Measurements from ENCODE around the gene ARID3A. TPM values are rescaled to one million over a fixed set of nuclear protein-coding genes. Genes with fewer than 3 reads are reported as not detected.

Gene ARID3A
- total and polyA plus RNA-seq, 2 of the 8 experiments (the other 6 are each of a cell fraction or from before 2014, with no cell fraction given) = 40.5 to 77.4 TPM

DNA sequence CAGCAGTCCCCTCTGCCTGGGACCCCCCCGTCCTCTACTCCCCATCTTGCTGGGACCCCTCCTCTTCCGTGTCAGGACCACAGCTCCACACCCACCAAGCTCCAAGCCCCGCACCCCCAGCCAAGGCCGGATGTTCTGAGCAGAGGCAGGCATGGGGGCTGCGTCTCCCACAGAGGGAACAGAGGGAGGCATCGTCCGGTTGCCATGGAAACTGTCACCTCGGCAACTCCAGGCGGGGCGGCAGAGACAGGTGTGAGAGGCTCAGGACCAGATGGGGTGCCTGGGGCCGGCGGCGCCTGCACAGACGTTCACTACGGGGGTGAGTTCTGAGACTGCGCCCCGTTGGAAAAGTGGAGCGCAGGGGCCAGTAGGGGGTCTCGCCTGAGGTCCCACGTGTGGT lies 27.2 kb upstream of the ARID3A start:
- 90% methylated on average over 18 of the region's 20 CpGs; no CpG with 5 or more reads in 1 of the 2 experiments for WGBS, 2 experiments (ENCODE audit: extremely low coverage in 1 of 2, insufficient coverage in 1 of 2, insufficient read length in 1 of 2, insufficient replicate concordance in 2 of 2, low coverage in 1 of 2, low lambda C conversion rate in 2 of 2, missing lambda C conversion rate in 1 of 2)
- FAIRE-seq (no peak), DNase-seq (ENCODE audit: low read depth in 1 of 2, low spot score in 2 of 2) (peak in 1 of 2 experiments; percentile 77)
- H2BK12ac ChIP-seq (ENCODE audit: low read depth, low read length) = no peak overlapping the region
- peaks cover 0 to 13% (median 2%) of the 10 kb centered on the region in 4 experiments; a peak in 2 of 8 replicates for H3K36me3 ChIP-seq (ENCODE audit: control insufficient read depth in 2 of 4, insufficient read depth in 4 of 4, low read length in 3 of 4)
- no peak overlapping the region for H3K14ac ChIP-seq (ENCODE audit: insufficient read length)
- H3K79me1 ChIP-seq (ENCODE audit: low read depth, low read length) = no peaks in the 10 kb centered on the region
- no peak overlapping the region for H3K4me2 ChIP-seq (ENCODE audit: insufficient read depth in 1 of 2, low read depth in 2 of 2, low read length in 2 of 2)
- no peaks in the 10 kb centered on the region for H3K27me3 ChIP-seq (replicated peaks in 1 of 4; ENCODE audit: control insufficient read depth in 3 of 4, extremely low read depth in 1 of 4, insufficient read depth in 3 of 4, low read length in 3 of 4)
- peaks cover 10 to 24% of the 10 kb centered on the region in 2 experiments for H4K20me1 ChIP-seq (replicated peaks in 1 of 2; ENCODE audit: control insufficient read depth in 1 of 2, insufficient read depth in 2 of 2, low read length in 2 of 2)
- no peak overlapping the region for H3K56ac ChIP-seq (replicated peaks; ENCODE audit: insufficient read length, low read depth, low read length)
- ChIA-PET CTCF (ENCODE audit: partially characterized antibody) (interaction anchor here (0.6 to 2.2 kb wide), 5 partner anchors 10 to 131 kb away, joined by 3 to 5 read pairs (median 3); no protein-coding TSS in a partner anchor), POLR2A (ENCODE audit: partially characterized antibody) (interaction anchor here (0.6 to 0.7 kb wide), 2 partner anchors 11 to 15 kb away, joined by 3 to 4 read pairs; no protein-coding TSS in a partner anchor)
- peaks cover 0 to 11% (median 5%) of the 10 kb centered on the region in 4 experiments; a peak in 5 of 7 replicates for H3K4me1 ChIP-seq (replicated peaks in 1 of 4; ENCODE audit: control insufficient read depth in 3 of 4, insufficient read depth in 4 of 4, low read length in 3 of 4)
- H3K23ac ChIP-seq (ENCODE audit: insufficient read length) = no peak overlapping the region
- H3K4me3 ChIP-seq (ENCODE audit: extremely low read depth in 1 of 4, insufficient read depth in 2 of 4, low read depth in 3 of 4, low read length in 4 of 4) = no peak overlapping the region
- H2AFZ ChIP-seq (ENCODE audit: low read length) = no peak overlapping the region
- H3K79me2 ChIP-seq (ENCODE audit: control insufficient read depth in 1 of 2, insufficient read depth in 2 of 2, low read length in 2 of 2) = no peaks in the 10 kb centered on the region; a peak in 1 of 4 replicates
- H3K9me3 ChIP-seq (ENCODE audit: insufficient read depth in 2 of 2, low read depth in 1 of 2, low read length in 1 of 2) = no peaks in the 10 kb centered on the region
- peaks cover 3% of the 10 kb centered on the region; the same call in 1 of the 2 replicates for H3K23me2 ChIP-seq (ENCODE audit: low read depth, low read length)
- no peak overlapping the region for H3K4ac ChIP-seq (replicated peaks; ENCODE audit: insufficient read length, low read depth, low read length)
- no peak overlapping the region for H3K18ac ChIP-seq (ENCODE audit: extremely low read depth, low read length)
- H2AK5ac ChIP-seq (ENCODE audit: low read depth, low read length) = no peak overlapping the region
- no peak overlapping the region for H3K9ac ChIP-seq (replicated peaks in 1 of 4; ENCODE audit: extremely low read depth in 1 of 4, low read depth in 3 of 4, low read length in 3 of 4)
- H2BK15ac ChIP-seq (ENCODE audit: low read length) = no peak overlapping the region
- H2BK20ac ChIP-seq (ENCODE audit: low read length) = no peak overlapping the region
- no peak overlapping the region for H4K8ac ChIP-seq (ENCODE audit: extremely low read depth, insufficient read depth, low read length)
- H3K27ac ChIP-seq (ENCODE audit: low read depth, low read length) = no peak overlapping the region
- H4K91ac ChIP-seq (replicated peaks; ENCODE audit: insufficient read length, low read length) = no peak overlapping the region
- no peak overlapping the region for H4K5ac ChIP-seq (ENCODE audit: insufficient read length, low read depth, low read length)
- no peak overlapping the region for H2BK5ac ChIP-seq (ENCODE audit: low read depth, low read length)
- H2BK120ac ChIP-seq (replicated peaks; ENCODE audit: low read depth, low read length) = no peak overlapping the region
- TF ChIP-seq CBX5 (IDR thresholded peaks at IDR 0.05; ENCODE audit: low read depth, low read length) = no peak
- TF ChIP-seq, protein P1, sequence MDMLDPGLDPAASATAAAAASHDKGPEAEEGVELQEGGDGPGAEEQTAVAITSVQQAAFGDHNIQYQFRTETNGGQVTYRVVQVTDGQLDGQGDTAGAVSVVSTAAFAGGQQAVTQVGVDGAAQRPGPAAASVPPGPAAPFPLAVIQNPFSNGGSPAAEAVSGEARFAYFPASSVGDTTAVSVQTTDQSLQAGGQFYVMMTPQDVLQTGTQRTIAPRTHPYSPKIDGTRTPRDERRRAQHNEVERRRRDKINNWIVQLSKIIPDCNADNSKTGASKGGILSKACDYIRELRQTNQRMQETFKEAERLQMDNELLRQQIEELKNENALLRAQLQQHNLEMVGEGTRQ (IDR thresholded peaks at IDR 0.05; ENCODE audit: low read length) = no peak
- TF ChIP-seq CTBP2 (IDR thresholded peaks at IDR 0.05; ENCODE audit: borderline replicate concordance, insufficient read depth, insufficient read length, low read length) = no peak
- no peak for TF ChIP-seq ASH2L (IDR thresholded peaks at IDR 0.05; ENCODE audit: low read length)
- no peak for TF ChIP-seq CBX8 (IDR thresholded peaks at IDR 0.05; ENCODE audit: borderline replicate concordance, low read depth, low read length)
- no peak for TF ChIP-seq CREB1 (IDR thresholded peaks at IDR 0.05)
- no peak for TF ChIP-seq EZH2 (IDR thresholded peaks at IDR 0.05; ENCODE audit: low read depth, low read length, severe bottlenecking)
- no peak for TF ChIP-seq SP2 (IDR thresholded peaks at IDR 0.05; ENCODE audit: low read length)
- TF ChIP-seq MAFK (IDR thresholded peaks at IDR 0.05; ENCODE audit: low read depth, low read length) = no peak
- no peak for TF ChIP-seq SIRT6 (IDR thresholded peaks at IDR 0.05; ENCODE audit: low read length)
- no peak for TF ChIP-seq EP300 (IDR thresholded peaks at IDR 0.05; ENCODE audit: borderline replicate concordance in 1 of 2, low read depth in 2 of 2, low read length in 2 of 2)
- TF ChIP-seq NRF1 (IDR thresholded peaks at IDR 0.05; ENCODE audit: low read depth, low read length) = no peak
- no peak for TF ChIP-seq BRCA1 (IDR thresholded peaks at IDR 0.05; ENCODE audit: low read depth, low read length)
